Liver (tissue), 9 donors: Measurements from ENCODE around the gene CLEC16A. TPM values are rescaled to one million over a fixed set of nuclear protein-coding genes. Genes with fewer than 3 reads are reported as not detected.

Source experiments
- DNase-seq: peaks from one replicate; pipeline ENCODE4 v3.0.0-alpha.2; 2017; ENCODE audit warnings: low spot score
- H3K27ac ChIP-seq, 2 donors: one replicate each; pipeline ENCODE4 v1.7.0; 2013; ENCODE audit warnings: inconsistent platforms in 2 of 2, low read length in 2 of 2, control low read depth in 1 of 2, low read depth in 1 of 2, mild to moderate bottlenecking in 1 of 2
- H3K27me3 ChIP-seq, 4 donors: one replicate each; pipeline versions ENCODE4 v1.6.1 to v1.7.0; 2013; ENCODE audit warnings: low read length in 3 of 4, inconsistent platforms in 1 of 4, mild to moderate bottlenecking in 1 of 4, moderate library complexity in 1 of 4; ENCODE audit not compliant: control insufficient read depth in 4 of 4, insufficient read depth in 4 of 4
- H3K36me3 ChIP-seq, 4 donors: one replicate each; pipeline versions ENCODE4 v1.6.1 to v1.7.0; 2013; ENCODE audit warnings: low read length in 3 of 4, mild to moderate bottlenecking in 3 of 4, low read depth in 1 of 4, moderate library complexity in 1 of 4; ENCODE audit not compliant: control insufficient read depth in 4 of 4, insufficient read depth in 3 of 4
- H3K4me1 ChIP-seq, 4 donors: one replicate each; pipeline versions ENCODE4 v1.6.1 to v1.7.0; 2013; ENCODE audit warnings: low read length in 3 of 4, mild to moderate bottlenecking in 3 of 4, moderate library complexity in 1 of 4; ENCODE audit not compliant: control insufficient read depth in 4 of 4, insufficient read depth in 4 of 4
- H3K4me3 ChIP-seq, 3 donors: one replicate each; pipeline versions ENCODE4 v1.6.1 to v1.7.0; 2013; ENCODE audit warnings: low read length in 3 of 3, control low read depth in 1 of 3, low read depth in 1 of 3, mild to moderate bottlenecking in 1 of 3
- H3K9ac ChIP-seq, 2 donors: one replicate each; pipeline ENCODE4 v1.7.0; 2013; ENCODE audit warnings: low read length in 2 of 2, mild to moderate bottlenecking in 2 of 2, moderate library complexity in 2 of 2, control low read depth in 1 of 2, low read depth in 1 of 2
- H3K9me3 ChIP-seq, 4 donors: one replicate each; pipeline versions ENCODE4 v1.6.1 to v1.7.0; 2013; ENCODE audit warnings: low read length in 3 of 4; ENCODE audit not compliant: control insufficient read depth in 4 of 4
- ATF3 ChIP-seq: IDR thresholded peaks from 2 replicates; pipeline ENCODE4 v1.6.1; 2016; ENCODE audit warnings: antibody characterized with exemption
- CTCF ChIP-seq: fragments of 150-350 bp; IDR thresholded peaks from 2 replicates; pipeline ENCODE4 v1.5.1; 2017; ENCODE audit warnings: improper control_type of control experiment, low read depth, low read length; ENCODE audit not compliant: missing input control
- EGR1 ChIP-seq, 2 donors: IDR thresholded peaks; 2 replicates each; pipeline ENCODE4 v1.6.1; 2016 to 2018; ENCODE audit warnings: antibody characterized with exemption in 2 of 2, low read depth in 2 of 2
- FOXA1 ChIP-seq: IDR thresholded peaks from 2 replicates; pipeline ENCODE4 v1.6.1; 2016; ENCODE audit warnings: antibody characterized with exemption
- FOXA2 ChIP-seq: IDR thresholded peaks from 2 replicates; pipeline ENCODE4 v1.6.1; 2016; ENCODE audit warnings: antibody characterized with exemption
- GABPA ChIP-seq, 2 donors: IDR thresholded peaks in 1 of 2; conservative IDR thresholded peaks in 1 of 2; 2 replicates each; pipeline ENCODE4 v1.6.1; 2016; ENCODE audit warnings: antibody characterized with exemption in 2 of 2, mild to moderate bottlenecking in 1 of 2, moderate library complexity in 1 of 2
- HNF4G ChIP-seq: IDR thresholded peaks from 2 replicates; pipeline ENCODE4 v1.6.1; 2016; ENCODE audit warnings: antibody characterized with exemption
- JUND ChIP-seq, 2 donors: IDR thresholded peaks; 2 replicates each; pipeline ENCODE4 v1.6.1; 2016; ENCODE audit warnings: antibody characterized with exemption in 2 of 2
- NR2F2 ChIP-seq: IDR thresholded peaks from 2 replicates; pipeline ENCODE4 v1.6.1; 2016; ENCODE audit warnings: antibody characterized with exemption
- RAD21 ChIP-seq, 2 donors: IDR thresholded peaks; 2 replicates each; pipeline ENCODE4 v1.6.1; 2016; ENCODE audit warnings: antibody characterized with exemption in 2 of 2, mild to moderate bottlenecking in 2 of 2
- REST ChIP-seq: IDR thresholded peaks from 2 replicates; pipeline ENCODE4 v1.6.1; 2016; ENCODE audit warnings: antibody characterized with exemption, mild to moderate bottlenecking
- RXRA ChIP-seq, 2 donors: IDR thresholded peaks; 2 replicates each; pipeline ENCODE4 v1.6.1; 2017 to 2018; ENCODE audit warnings: antibody characterized with exemption in 2 of 2, mild to moderate bottlenecking in 1 of 2
- SP1 ChIP-seq: IDR thresholded peaks from 2 replicates; pipeline ENCODE4 v1.6.1; 2018; ENCODE audit warnings: antibody characterized with exemption, mild to moderate bottlenecking
- TAF1 ChIP-seq: conservative IDR thresholded peaks from 2 replicates; pipeline ENCODE4 v1.6.1; 2016; ENCODE audit warnings: antibody characterized with exemption, mild to moderate bottlenecking
- YY1 ChIP-seq: IDR thresholded peaks from 2 replicates; pipeline ENCODE4 v1.6.1; 2016; ENCODE audit warnings: antibody characterized with exemption, mild to moderate bottlenecking
- WGBS: extraction: QIAGEN DNeasy Blood & Tissue Kit; methylation state at CpG from one replicate; pipeline ENCODE4 v1.1.7; 2013; 5-methylcytosine and 5-hydroxymethylcytosine counted together
- polyA plus RNA-seq, 2 donors: library from polyadenylated mRNA; stranded (reverse) in 1 of 2; unstranded in 1 of 2; fragments of 200-250 nt in 1 of 2; fragments of >200 nt in 1 of 2; fragmentation: Nextera tagmentation in 1 of 2; extraction: Ambion mirVana in 1 of 2; gene quantifications; one replicate each; pipeline versions ENCODE4 v1.2.1 to v1.2.3, GENCODE V29; 2013 to 2015
- total RNA-seq, 2 donors: library from RNA; depleted of rRNA; stranded (reverse); fragments of >200 nt; gene quantifications; one replicate each; pipeline ENCODE4 v1.2.3, GENCODE V29; 2014
- TF ChIP-seq, protein P1 (sequence below): IDR thresholded peaks from 2 replicates; pipeline ENCODE4 v1.6.1; 2016; ENCODE audit warnings: antibody characterized with exemption
- donor health status: healthy.
- donor health status: healthy.
- donor health status: healthy.
- donor health status: healthy.
- donor health status: healthy.

The CLEC16A gene
- total and polyA plus RNA-seq, 4 donors: 9.7 to 23.0 (median 17.4) TPM

DNA sequence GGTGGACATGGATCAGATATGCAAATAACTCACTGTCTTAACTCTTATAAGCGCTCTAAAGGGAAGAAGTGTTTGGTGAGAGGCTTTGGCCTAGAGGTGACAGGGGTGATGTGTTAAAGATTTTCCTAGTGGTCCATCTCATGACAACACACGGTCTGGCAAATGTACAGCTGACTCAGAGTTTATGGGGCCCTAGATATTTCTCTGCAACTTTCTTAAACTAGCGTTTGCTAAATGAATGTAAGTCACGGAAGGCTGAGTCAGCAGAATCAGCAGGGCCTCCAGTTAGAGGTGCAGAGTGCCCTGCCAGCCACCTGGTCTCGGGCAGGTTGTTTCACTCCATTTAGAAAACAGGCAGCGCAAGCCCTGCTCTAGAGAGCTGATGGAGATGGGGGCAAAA is 40.1 kb downstream of the CLEC16A start:
- Histone ChIP-seq H3K27ac (no peak overlapping the region), H3K27me3 (no peaks in the 10 kb centered on the region), H3K36me3 (peaks cover 0 to 10% (median 6%) of the 10 kb centered on the region in 4 donors), H3K9ac (no peak overlapping the region), H3K9me3 (no peaks in the 10 kb centered on the region), H3K4me3 (no peak overlapping the region), H3K4me1 (peaks cover 0 to 11% (median 4%) of the 10 kb centered on the region in 4 donors)
- no peak for TF ChIP-seq RAD21 (IDR thresholded peaks at IDR 0.05)
- no peak for TF ChIP-seq GABPA (IDR thresholded peaks at IDR 0.05 in 1 of 2, conservative IDR thresholded peaks at IDR 0.05 in 1 of 2)
- TF ChIP-seq YY1: no peak
- DNase-seq: no peak
- WGBS: 95% methylated on average over 6 of the region's 6 CpGs

DNA sequence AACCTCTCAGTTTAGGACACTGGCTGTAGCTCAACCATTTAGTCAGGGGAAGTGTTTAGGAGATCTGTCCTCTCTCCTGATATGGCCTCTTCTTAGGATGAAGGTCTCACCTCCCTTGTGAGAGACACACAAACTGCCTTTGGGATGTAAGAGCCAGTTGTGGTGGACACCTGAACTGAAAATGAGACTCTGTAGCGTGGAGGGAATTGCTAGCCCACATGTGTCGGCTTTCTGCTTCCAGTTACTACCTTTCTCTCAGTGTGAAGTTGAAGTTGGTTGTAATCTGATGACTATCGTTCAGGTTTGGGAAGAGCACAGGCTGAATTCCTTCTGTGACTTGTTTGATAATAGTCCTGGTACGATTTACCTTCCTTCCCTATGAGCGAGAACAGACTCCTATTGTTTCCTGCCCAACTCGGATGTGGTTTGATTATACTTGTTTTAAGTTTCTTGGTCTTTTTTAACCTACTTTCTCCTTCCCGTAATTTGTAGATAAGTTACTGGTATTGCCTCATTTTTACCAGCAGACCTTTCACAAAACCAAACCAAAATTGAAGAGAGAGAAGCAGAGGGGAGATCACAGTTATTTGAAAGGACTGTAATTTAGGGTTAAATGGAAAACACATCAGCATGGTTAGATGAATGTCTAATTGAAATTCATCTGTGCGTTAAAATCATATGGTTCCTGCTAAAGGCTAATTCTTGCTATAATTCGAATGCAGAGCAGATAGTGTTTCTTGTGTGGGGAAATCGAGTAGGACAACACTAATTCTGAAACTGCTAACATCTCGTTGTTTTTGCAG is 43.2 kb downstream of the CLEC16A start:
- H3K36me3 ChIP-seq: peaks cover 0 to 13% (median 5%) of the 10 kb centered on the region in 4 donors
- peaks cover 0 to 2% (median 0%) of the 10 kb centered on the region in 4 donors for H3K4me1 ChIP-seq
- WGBS: 86% methylated on average over 11 of the region's 11 CpGs
- H3K27ac ChIP-seq: no peak overlapping the region
- no peak overlapping the region for H3K4me3 ChIP-seq
- no peak overlapping the region for H3K9ac ChIP-seq
- H3K9me3 ChIP-seq: no peaks in the 10 kb centered on the region
- TF ChIP-seq TAF1 (no peak), FOXA1 (no peak), GABPA (IDR thresholded peaks at IDR 0.05 in 1 of 2, conservative IDR thresholded peaks at IDR 0.05 in 1 of 2) (no peak), FOXA2 (no peak), REST (no peak), JUND (IDR thresholded peaks at IDR 0.05) (no peak), CTCF (no peak), HNF4G (no peak), NR2F2 (no peak), SP1 (no peak), RXRA (IDR thresholded peaks at IDR 0.05) (no peak), YY1 (no peak), EGR1 (IDR thresholded peaks at IDR 0.05; ENCODE audit: low read depth in 2 of 2) (no peak), RAD21 (IDR thresholded peaks at IDR 0.05) (no peak), ATF3 (no peak)
- TF ChIP-seq, protein P1, sequence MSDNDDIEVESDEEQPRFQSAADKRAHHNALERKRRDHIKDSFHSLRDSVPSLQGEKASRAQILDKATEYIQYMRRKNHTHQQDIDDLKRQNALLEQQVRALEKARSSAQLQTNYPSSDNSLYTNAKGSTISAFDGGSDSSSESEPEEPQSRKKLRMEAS: no peak
- DNase-seq: no peak
- H3K27me3 ChIP-seq: no peaks in the 10 kb centered on the region
